Measurements from ENCODE around the gene C19orf38. TPM values are rescaled to one million over a fixed set of nuclear protein-coding genes. Genes with fewer than 3 reads are reported as not detected.

The C19orf38 gene
- total RNA-seq, 2 donors from 2014 or later: 0.24 TPM; not detected in 1

DNA sequence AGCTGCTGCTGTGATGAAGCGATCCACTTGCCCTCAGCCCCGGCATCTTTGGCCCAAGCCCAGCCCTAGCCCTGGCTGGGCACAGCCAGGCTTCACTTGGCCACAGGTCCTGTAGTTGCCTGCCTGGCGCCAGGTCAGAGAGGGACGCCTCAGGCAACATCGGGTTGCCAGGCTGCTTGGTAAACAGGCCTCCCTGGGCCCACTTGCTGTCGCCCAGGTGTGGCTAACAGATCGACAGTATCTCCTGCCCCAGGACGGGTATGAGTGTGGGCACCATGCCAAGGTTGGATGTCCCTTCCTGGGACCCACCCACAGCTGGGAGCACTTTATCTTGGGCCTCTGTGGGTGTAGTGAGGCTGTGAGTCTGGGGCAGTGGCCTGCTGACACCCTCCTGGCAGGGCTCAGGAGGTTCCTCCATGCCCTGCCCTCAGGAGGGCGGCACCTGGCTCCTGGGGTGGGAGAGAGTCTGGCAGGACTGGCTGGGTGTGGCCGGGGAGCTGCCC lies 51.0 kb downstream of the C19orf38 start:
- Mint-ChIP-seq H3K27ac (no peak overlapping the region), H3K9me3 (peaks cover 14% of the 10 kb centered on the region), H3K4me1 (peaks cover 9% of the 10 kb centered on the region), H3K36me3 (ENCODE audit: low read depth) (peaks cover 20% of the 10 kb centered on the region), H3K27me3 (ENCODE audit: insufficient read depth) (no peaks in the 10 kb centered on the region), H3K4me3 (no peak overlapping the region)
- H3K27me3 ChIP-seq (ENCODE audit: control insufficient read depth, insufficient read depth, low read length, poor library complexity, severe bottlenecking): no peaks in the 10 kb centered on the region
- no peaks in the 10 kb centered on the region for H3K36me3 ChIP-seq (ENCODE audit: control insufficient read depth, insufficient read depth, low read length)
- TF ChIP-seq, protein P1, sequence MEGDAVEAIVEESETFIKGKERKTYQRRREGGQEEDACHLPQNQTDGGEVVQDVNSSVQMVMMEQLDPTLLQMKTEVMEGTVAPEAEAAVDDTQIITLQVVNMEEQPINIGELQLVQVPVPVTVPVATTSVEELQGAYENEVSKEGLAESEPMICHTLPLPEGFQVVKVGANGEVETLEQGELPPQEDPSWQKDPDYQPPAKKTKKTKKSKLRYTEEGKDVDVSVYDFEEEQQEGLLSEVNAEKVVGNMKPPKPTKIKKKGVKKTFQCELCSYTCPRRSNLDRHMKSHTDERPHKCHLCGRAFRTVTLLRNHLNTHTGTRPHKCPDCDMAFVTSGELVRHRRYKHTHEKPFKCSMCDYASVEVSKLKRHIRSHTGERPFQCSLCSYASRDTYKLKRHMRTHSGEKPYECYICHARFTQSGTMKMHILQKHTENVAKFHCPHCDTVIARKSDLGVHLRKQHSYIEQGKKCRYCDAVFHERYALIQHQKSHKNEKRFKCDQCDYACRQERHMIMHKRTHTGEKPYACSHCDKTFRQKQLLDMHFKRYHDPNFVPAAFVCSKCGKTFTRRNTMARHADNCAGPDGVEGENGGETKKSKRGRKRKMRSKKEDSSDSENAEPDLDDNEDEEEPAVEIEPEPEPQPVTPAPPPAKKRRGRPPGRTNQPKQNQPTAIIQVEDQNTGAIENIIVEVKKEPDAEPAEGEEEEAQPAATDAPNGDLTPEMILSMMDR (conservative IDR thresholded peaks at IDR 0.05): no peak
- no peak overlapping the region for H3K9ac ChIP-seq (ENCODE audit: extremely low read depth, low read length, poor library complexity, severe bottlenecking)
- DNase-seq: no peak
- H3K4me3 ChIP-seq (ENCODE audit: low read length): no peak overlapping the region
- H3K27ac ChIP-seq (ENCODE audit: low read depth, low read length): no peak overlapping the region
- H3K9me3 ChIP-seq (ENCODE audit: control insufficient read depth, low read length): peaks cover 7% of the 10 kb centered on the region
- 94 to 100% methylated on average over 5 to 10 of the region's 10 CpGs for WGBS, 2 experiments (ENCODE audit: insufficient coverage in 1 of 2, insufficient read length in 1 of 2)
- no peaks in the 10 kb centered on the region for H3K4me1 ChIP-seq (ENCODE audit: control insufficient read depth, insufficient read depth, low read length)

DNA sequence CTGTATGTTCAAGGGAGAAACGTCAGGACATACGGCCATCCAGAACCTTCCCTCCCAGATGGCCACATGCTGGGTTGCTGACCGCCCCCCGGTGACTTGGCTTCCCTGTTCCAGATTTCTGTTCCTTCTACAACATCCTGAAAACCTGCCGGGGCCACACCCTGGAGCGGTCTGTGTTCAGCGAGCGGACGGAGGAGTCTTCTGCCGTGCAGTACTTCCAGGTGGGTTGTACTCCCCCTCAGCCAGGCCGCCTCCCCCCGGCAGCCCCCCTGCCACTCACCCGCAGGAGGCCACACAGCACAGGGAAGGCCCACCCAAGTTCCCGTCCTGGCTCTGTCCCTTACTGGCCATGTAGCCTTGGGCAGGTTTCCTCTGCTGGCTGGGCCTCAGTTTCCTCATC lies 59.7 kb downstream of the C19orf38 start:
- 95 to 96% methylated on average over 10 to 14 of the region's 14 CpGs for WGBS, 2 experiments (ENCODE audit: insufficient coverage in 1 of 2, insufficient read length in 1 of 2)

DNA sequence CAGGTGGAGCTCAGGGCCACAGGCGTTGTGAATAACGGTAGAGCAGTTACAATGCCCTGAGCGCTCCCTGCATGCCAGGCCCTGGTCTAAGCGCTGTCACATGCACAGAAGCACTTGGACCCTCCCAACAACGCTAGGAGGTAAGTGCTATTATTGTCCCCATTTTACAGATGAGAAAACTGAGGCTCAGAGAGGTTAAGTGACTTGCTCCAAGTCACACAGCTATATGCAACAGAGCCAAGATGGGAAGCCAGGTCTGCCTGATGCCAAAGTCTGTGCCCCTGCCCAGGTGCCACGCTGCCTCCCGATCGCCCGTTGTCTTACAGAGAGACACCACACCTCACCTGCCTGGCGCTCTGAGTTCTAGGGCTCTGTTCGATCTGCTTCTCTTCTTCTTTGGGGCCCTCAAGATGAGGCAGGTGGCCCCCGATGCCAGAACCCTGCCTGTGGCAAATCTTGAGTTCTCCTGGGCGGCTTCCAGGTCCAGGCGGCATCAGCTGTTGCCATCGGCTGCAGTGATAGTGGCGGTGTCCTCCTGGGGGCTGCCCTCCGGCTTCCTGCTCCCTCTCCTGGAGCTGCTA lies 60.3 kb downstream of the C19orf38 start:
- Mint-ChIP-seq H3K9me3 (peaks cover 3% of the 10 kb centered on the region), H3K36me3 (ENCODE audit: low read depth) (peaks cover 45% of the 10 kb centered on the region), H3K4me3 (no peak overlapping the region), H3K27me3 (ENCODE audit: insufficient read depth) (no peaks in the 10 kb centered on the region), H3K4me1 (no peaks in the 10 kb centered on the region), H3K27ac (no peak overlapping the region)
- Histone ChIP-seq H3K9me3 (ENCODE audit: control insufficient read depth, low read length) (no peaks in the 10 kb centered on the region), H3K36me3 (ENCODE audit: control insufficient read depth, insufficient read depth, low read length) (peaks cover 45% of the 10 kb centered on the region), H3K4me1 (ENCODE audit: control insufficient read depth, insufficient read depth, low read length) (no peaks in the 10 kb centered on the region), H3K4me3 (ENCODE audit: low read length) (no peak overlapping the region), H3K27me3 (ENCODE audit: control insufficient read depth, insufficient read depth, low read length, poor library complexity, severe bottlenecking) (no peaks in the 10 kb centered on the region), H3K9ac (ENCODE audit: extremely low read depth, low read length, poor library complexity, severe bottlenecking) (no peak overlapping the region), H3K27ac (ENCODE audit: low read depth, low read length) (no peak overlapping the region)
- DNase-seq: peak; percentile 32
- WGBS, 2 experiments (ENCODE audit: insufficient coverage in 1 of 2, insufficient read length in 1 of 2): 95 to 98% methylated on average over 14 to 17 of the region's 17 CpGs
- TF ChIP-seq, protein P1 (conservative IDR thresholded peaks at IDR 0.05): no peak

More for the DNA sequence above, 59.7 kb downstream of the C19orf38 start:
- Histone ChIP-seq H3K27ac (ENCODE audit: low read depth, low read length) (no peak overlapping the region), H3K4me1 (ENCODE audit: control insufficient read depth, insufficient read depth, low read length) (no peaks in the 10 kb centered on the region), H3K27me3 (ENCODE audit: control insufficient read depth, insufficient read depth, low read length, poor library complexity, severe bottlenecking) (no peaks in the 10 kb centered on the region), H3K36me3 (ENCODE audit: control insufficient read depth, insufficient read depth, low read length) (peaks cover 44% of the 10 kb centered on the region), H3K9ac (ENCODE audit: extremely low read depth, low read length, poor library complexity, severe bottlenecking) (no peak overlapping the region), H3K4me3 (ENCODE audit: low read length) (no peak overlapping the region), H3K9me3 (ENCODE audit: control insufficient read depth, low read length) (peaks cover 1% of the 10 kb centered on the region)
- Mint-ChIP-seq H3K27me3 (ENCODE audit: insufficient read depth) (no peaks in the 10 kb centered on the region), H3K27ac (no peak overlapping the region), H3K9me3 (peaks cover 8% of the 10 kb centered on the region), H3K4me3 (no peak overlapping the region), H3K4me1 (no peaks in the 10 kb centered on the region), H3K36me3 (ENCODE audit: low read depth) (peaks cover 48% of the 10 kb centered on the region)
- TF ChIP-seq, protein P1 (conservative IDR thresholded peaks at IDR 0.05): no peak
- peak; percentile 31 for DNase-seq

All from endodermal cell (in vitro differentiated cells).